AG04449 (cell line): ENCODE measurements around the gene KRT82.
A peak's percentile ranks its signal among the peaks of the same experiment; 100 is the strongest.

Experiments used
- CTCF ChIA-PET: fragments of 350-600 bp; formaldehyde crosslinking; extraction: SDS; loops from one replicate; lab custom pipeline; 2021; ENCODE audit warnings: antibody characterized with exemption; lab: Yijun Ruan, JAX
- POLR2A ChIA-PET: fragments of 400-600, 350-600 bp; formaldehyde crosslinking; extraction: SDS; loops from one replicate; lab custom pipeline; 2020; ENCODE audit warnings: antibody characterized with exemption, inconsistent platforms; lab: Yijun Ruan, JAX
- DNase-seq: peaks from one replicate; pipeline ENCODE4 v3.0.0-alpha.2; 2010; ENCODE audit warnings: low read depth, low spot score
- H3K4me3 ChIP-seq: 2 replicates; pipeline ENCODE4 v1.5.1; 2011; ENCODE audit warnings: low read depth, mild to moderate bottlenecking, control low read depth, low read length
- TF ChIP-seq, protein P1 (sequence below): IDR thresholded peaks from one replicate; pipeline ENCODE4 v1.5.1; 2011; ENCODE audit warnings: mild to moderate bottlenecking, moderate library complexity, low read length, control low read depth, inconsistent platforms; ENCODE audit not compliant: insufficient read depth; ENCODE audit errors: missing control alignments

KRT82 gene

DNA sequence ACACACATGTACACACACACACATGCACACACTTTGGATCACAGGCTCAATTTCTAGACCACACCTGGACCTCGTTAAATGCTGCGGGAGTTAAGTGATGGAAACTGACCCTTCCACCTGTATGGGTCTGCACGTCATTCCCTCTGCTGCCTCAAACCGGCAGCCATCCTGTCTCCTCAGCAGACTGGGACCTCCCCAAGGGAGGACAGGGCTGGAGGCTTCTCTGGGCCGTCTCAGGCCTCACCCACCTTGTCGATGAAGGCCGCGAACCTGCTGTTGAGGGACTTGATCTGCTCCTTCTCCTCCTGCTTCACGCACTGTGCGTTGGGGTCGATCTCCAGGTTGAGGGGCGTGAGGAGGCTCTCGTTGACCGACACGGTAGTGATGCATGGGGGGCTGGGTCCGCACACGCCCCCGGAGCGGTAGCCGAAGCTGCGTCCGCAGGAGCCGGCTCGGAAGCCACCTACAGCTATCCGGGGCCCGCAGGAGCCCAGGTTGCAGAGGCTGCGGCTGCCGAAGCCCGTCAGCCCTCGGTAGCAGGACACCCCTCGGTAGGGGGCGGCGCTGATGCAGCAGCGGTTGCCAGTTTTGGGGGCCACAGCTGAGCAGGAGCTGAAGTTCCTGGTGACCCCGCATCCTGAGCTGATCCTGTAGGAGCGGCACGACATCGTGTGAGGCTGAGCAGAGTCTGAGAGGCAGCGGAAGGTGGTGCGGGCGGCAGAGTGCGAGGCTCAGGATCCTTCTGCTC is 39.2 kb downstream of the KRT82 start, which contains the start of gene KRT85:
Gene KRT85 (minus strand): TSS at position 744 of the 748 bp plus-strand sequence. CDS start 76 bp downstream, at position 668.
- ChIA-PET POLR2A (no interaction called here), CTCF (interaction anchor here (2.7 to 17.9 kb wide), 3 partner anchors 17 to 513 kb away, joined by 12 to 488 read pairs (median 137); partner anchors contain the start of gene KRT84)
- no peak for DNase-seq
- no peak within 1 kb of the TSS for H3K4me3 ChIP-seq
- TF ChIP-seq, protein P1, sequence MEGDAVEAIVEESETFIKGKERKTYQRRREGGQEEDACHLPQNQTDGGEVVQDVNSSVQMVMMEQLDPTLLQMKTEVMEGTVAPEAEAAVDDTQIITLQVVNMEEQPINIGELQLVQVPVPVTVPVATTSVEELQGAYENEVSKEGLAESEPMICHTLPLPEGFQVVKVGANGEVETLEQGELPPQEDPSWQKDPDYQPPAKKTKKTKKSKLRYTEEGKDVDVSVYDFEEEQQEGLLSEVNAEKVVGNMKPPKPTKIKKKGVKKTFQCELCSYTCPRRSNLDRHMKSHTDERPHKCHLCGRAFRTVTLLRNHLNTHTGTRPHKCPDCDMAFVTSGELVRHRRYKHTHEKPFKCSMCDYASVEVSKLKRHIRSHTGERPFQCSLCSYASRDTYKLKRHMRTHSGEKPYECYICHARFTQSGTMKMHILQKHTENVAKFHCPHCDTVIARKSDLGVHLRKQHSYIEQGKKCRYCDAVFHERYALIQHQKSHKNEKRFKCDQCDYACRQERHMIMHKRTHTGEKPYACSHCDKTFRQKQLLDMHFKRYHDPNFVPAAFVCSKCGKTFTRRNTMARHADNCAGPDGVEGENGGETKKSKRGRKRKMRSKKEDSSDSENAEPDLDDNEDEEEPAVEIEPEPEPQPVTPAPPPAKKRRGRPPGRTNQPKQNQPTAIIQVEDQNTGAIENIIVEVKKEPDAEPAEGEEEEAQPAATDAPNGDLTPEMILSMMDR: no peak

DNA sequence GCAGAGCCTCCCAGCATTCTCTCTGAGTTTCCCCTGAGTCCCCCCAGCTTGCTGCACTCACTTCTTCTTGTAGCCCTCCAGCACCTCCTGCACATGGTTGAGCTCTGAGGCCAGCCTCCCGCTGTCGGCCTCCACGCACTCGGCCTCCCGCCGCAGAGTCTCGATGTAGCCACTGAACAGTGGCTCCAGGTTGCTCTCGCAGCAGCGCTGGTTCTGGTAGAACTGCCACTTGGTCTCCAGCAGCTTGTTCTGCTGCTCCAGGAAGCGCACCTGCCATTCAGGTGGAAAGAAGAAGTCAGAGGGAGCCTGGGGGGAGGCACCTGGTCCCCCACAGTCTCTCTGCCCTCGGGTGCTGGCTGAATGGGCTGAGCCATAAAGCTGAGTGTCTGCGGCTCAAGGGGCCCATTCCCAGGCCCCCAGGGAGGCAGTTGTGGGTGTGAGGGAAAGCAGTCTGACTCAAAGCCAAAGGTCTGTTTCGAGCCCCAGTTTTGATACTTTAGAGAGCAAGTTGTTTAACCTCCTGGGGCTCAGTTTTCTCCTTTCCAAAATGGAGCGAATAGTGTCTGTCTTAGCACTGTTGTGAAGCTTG is 41.1 kb downstream of the KRT82 start:
- TF ChIP-seq, protein P1: no peak
- ChIA-PET POLR2A (no interaction called here), CTCF (interaction anchor here (1.1 to 2.7 kb wide), 5 partner anchors 8 to 520 kb away, joined by 3 to 11 read pairs (median 3); no protein-coding TSS in a partner anchor)
- no peak overlapping the region for H3K4me3 ChIP-seq
- DNase-seq: no peak

DNA sequence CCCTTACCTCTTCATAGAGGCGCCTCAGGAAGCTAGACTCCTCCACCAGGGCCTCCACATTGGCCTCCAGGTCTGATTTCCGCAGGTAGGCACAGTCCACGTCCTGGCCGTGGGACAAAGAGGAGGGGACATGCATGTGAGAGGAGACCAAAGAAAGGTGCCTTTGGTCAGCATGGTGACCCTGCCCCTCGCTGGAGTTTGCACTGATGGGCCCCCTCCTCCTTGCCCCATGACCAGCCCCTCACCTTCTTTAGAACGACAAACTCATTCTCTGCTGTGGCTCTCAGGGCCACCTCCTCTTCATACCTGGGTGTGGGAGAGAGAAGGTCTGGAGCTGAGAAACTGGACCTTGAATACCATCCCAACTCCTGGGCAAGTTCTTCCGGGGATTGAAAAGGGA is 42.1 kb downstream of the KRT82 start:
- ChIA-PET POLR2A (no interaction called here), CTCF (interaction anchor here (1.1 to 2.7 kb wide), 3 partner anchors 9 to 521 kb away, joined by 3 to 11 read pairs (median 3); no protein-coding TSS in a partner anchor)
- H3K4me3 ChIP-seq: no peak overlapping the region
- DNase-seq: no peak
- TF ChIP-seq, protein P1: no peak

DNA sequence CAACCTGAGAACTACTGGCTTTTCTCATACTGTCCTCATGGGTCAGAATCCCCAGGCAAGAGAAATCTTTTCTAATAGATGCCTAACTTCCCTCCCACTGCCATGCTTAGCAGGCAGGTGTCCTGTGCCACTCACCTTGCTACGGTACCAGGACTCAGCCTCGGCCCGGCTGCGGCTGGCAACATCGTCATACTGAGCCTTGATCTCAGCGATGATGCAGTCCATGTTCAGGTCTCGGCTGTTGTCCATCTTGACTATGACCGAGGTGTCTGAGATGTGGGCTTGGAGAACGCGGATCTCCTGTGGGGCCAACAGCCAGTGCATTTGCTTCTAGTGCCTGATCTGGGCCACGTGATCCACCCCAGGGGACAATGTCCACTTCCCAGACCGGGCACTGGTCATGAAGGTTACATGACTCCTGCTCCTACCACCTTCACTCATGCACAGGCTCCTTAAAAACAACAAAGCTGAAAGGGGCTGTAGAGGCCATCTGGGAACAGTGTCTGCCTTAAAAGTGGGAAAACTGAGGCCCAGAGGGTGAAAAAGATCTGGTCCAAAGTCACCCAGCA is 42.9 kb downstream of the KRT82 start:
- TF ChIP-seq, protein P1: no peak
- ChIA-PET CTCF (interaction anchor here (1.4 to 2.7 kb wide), 2 partner anchors 10 to 522 kb away, joined by 3 to 11 read pairs; no protein-coding TSS in a partner anchor), POLR2A (no interaction called here)

DNA sequence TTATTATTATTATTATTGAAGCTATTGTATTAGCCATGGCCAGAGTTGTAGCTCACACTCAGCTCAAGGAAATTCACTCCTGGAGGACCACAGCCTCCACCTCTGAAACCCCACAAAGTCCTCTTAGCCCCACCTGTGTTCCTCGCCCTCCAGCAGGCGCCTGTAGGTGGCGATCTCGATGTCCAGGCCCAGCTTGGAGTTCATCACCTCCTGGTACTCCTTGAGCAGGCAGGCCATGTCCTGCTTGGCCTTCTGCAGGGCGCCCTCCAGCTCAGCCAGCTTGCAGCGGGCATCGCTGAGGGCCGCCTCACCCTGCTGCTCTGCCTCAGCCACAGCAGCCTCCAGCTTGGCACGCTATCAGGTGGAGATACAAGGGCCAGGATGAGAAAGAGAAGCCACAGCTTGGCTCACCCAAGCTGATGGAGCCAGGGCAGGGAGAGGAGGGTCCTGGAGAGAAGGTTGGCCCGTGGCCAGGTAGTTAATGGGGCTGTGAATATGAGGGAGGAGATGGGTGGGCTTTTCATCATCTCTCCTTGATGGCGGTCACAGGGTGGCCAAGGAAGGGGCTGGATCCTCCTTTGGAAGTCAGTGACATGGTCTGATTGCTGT is 43.9 kb downstream of the KRT82 start:
- CTCF ChIA-PET: interaction anchor here (0.7 to 4.8 kb wide), 8 partner anchors 9 to 619 kb away, joined by 3 to 60 read pairs (median 7); no protein-coding TSS in a partner anchor
- TF ChIP-seq, protein P1: peak; percentile 9

More for the DNA sequence above, 42.9 kb downstream of the KRT82 start:
- no peak overlapping the region for H3K4me3 ChIP-seq
- DNase-seq: no peak

More for the DNA sequence above, 43.9 kb downstream of the KRT82 start:
- no peak for DNase-seq
- POLR2A ChIA-PET: no interaction called here
- H3K4me3 ChIP-seq: no peak overlapping the region
